ENCODE measurements around the gene AKAP13. TPM values are rescaled to one million over a fixed set of nuclear protein-coding genes. Genes with fewer than 3 reads are reported as not detected.

AKAP13 gene
- total and polyA plus RNA-seq, 2 of the 8 experiments (the other 6 are each of a cell fraction or from before 2014, with no cell fraction given), result 14.0 to 46.2 TPM

GRCh38 chr15:85414991-85415390 lies 34.6 kb downstream of the AKAP13 start:
- no peak overlapping the region for H2BK12ac ChIP-seq (ENCODE audit: low read depth, low read length)
- H3K4me3 ChIP-seq (ENCODE audit: extremely low read depth in 1 of 4, insufficient read depth in 2 of 4, low read depth in 3 of 4, low read length in 4 of 4), result no peak overlapping the region
- no peak overlapping the region for H3K9ac ChIP-seq (replicated peaks in 1 of 4; ENCODE audit: extremely low read depth in 1 of 4, low read depth in 3 of 4, low read length in 3 of 4)
- H2AFZ ChIP-seq (ENCODE audit: low read length), result no peak overlapping the region
- no peak overlapping the region for H2BK120ac ChIP-seq (replicated peaks; ENCODE audit: low read depth, low read length)
- H3K23ac ChIP-seq (ENCODE audit: insufficient read length), result no peak overlapping the region
- peaks cover 5 to 13% of the 10 kb centered on the region in 2 experiments for H4K20me1 ChIP-seq (replicated peaks in 1 of 2; ENCODE audit: control insufficient read depth in 1 of 2, insufficient read depth in 2 of 2, low read length in 2 of 2)
- no peak overlapping the region for H3K27ac ChIP-seq (ENCODE audit: low read depth, low read length)
- no peak overlapping the region for H4K91ac ChIP-seq (replicated peaks; ENCODE audit: insufficient read length, low read length)
- 89% methylated on average over 10 of the region's 10 CpGs; no CpG with 5 or more reads in 1 of the 2 experiments for WGBS, 2 experiments (ENCODE audit: extremely low coverage in 1 of 2, insufficient coverage in 1 of 2, insufficient read length in 1 of 2, insufficient replicate concordance in 2 of 2, low coverage in 1 of 2, low lambda C conversion rate in 2 of 2, missing lambda C conversion rate in 1 of 2)
- H3K4ac ChIP-seq (replicated peaks; ENCODE audit: insufficient read length, low read depth, low read length), result no peak overlapping the region
- H3K36me3 ChIP-seq (ENCODE audit: control insufficient read depth in 2 of 4, insufficient read depth in 4 of 4, low read length in 3 of 4), result no peaks in the 10 kb centered on the region
- H3K18ac ChIP-seq (ENCODE audit: extremely low read depth, low read length), result no peak overlapping the region
- peaks cover 0 to 91% of the 10 kb centered on the region in 2 experiments; a peak in 3 of 4 replicates for H3K79me2 ChIP-seq (ENCODE audit: control insufficient read depth in 1 of 2, insufficient read depth in 2 of 2, low read length in 2 of 2)
- FAIRE-seq, result no peak
- TF ChIP-seq RAD21 (IDR thresholded peaks at IDR 0.05 in 1 of 2, conservative IDR thresholded peaks at IDR 0.05 in 1 of 2; ENCODE audit: low read depth in 2 of 2, low read length in 2 of 2) (0 out of 4 replicates have a peak, but pooled peaks of 1 of the 2 experiments have one; percentile 1), SP1 (IDR thresholded peaks at IDR 0.05; ENCODE audit: low read depth, low read length) (no peak)
- no peak overlapping the region for H3K4me2 ChIP-seq (ENCODE audit: insufficient read depth in 1 of 2, low read depth in 2 of 2, low read length in 2 of 2)
- H2BK20ac ChIP-seq (ENCODE audit: low read length), result no peak overlapping the region
- H4K8ac ChIP-seq (ENCODE audit: extremely low read depth, insufficient read depth, low read length), result no peak overlapping the region
- H3K4me1 ChIP-seq (replicated peaks in 1 of 4; ENCODE audit: control insufficient read depth in 3 of 4, insufficient read depth in 4 of 4, low read length in 3 of 4), result peaks cover 2 to 7% (median 4%) of the 10 kb centered on the region in 4 experiments; a peak in 3 of 7 replicates
- no peak overlapping the region for H3K56ac ChIP-seq (replicated peaks; ENCODE audit: insufficient read length, low read depth, low read length)
- peaks cover 2% of the 10 kb centered on the region; the same call in 1 of the 2 replicates for H3K79me1 ChIP-seq (ENCODE audit: low read depth, low read length)
- H3K27me3 ChIP-seq (replicated peaks in 1 of 4; ENCODE audit: control insufficient read depth in 3 of 4, extremely low read depth in 1 of 4, insufficient read depth in 3 of 4, low read length in 3 of 4), result no peaks in the 10 kb centered on the region
- no peaks in the 10 kb centered on the region for H3K9me3 ChIP-seq (ENCODE audit: insufficient read depth in 2 of 2, low read depth in 1 of 2, low read length in 1 of 2)
- ChIA-PET CTCF (ENCODE audit: partially characterized antibody) (interaction anchor here (0.9 to 1.6 kb wide), 5 partner anchors 9 to 125 kb away, joined by 3 to 6 read pairs (median 4); no protein-coding TSS in a partner anchor), POLR2A (ENCODE audit: partially characterized antibody) (interaction anchor here (0.9 to 1.3 kb wide), 2 partner anchors 29 to 80 kb away, joined by 3 read pairs; no protein-coding TSS in a partner anchor)
- H4K5ac ChIP-seq (ENCODE audit: insufficient read length, low read depth, low read length), result no peak overlapping the region
- no peak overlapping the region for H2AK5ac ChIP-seq (ENCODE audit: low read depth, low read length)
- no peak overlapping the region for H2BK15ac ChIP-seq (ENCODE audit: low read length)
- no peak overlapping the region for H2BK5ac ChIP-seq (ENCODE audit: low read depth, low read length)
- DNase-seq (ENCODE audit: low read depth in 1 of 2, low spot score in 2 of 2), result no peak
- no peaks in the 10 kb centered on the region for H3K23me2 ChIP-seq (ENCODE audit: low read depth, low read length)
- H3K14ac ChIP-seq (ENCODE audit: insufficient read length), result no peak overlapping the region

All from H1 (cell line).